Left cardiac atrium (tissue), 4 donors: ENCODE measurements around the gene MYO18A. TPM values are rescaled to one million over a fixed set of nuclear protein-coding genes. Genes with fewer than 3 reads are reported as not detected.

Source experiments
- ATAC-seq, 2 donors: fragments of 200-7000 bp; cut with Tn5 transposase; one replicate each; pipeline ENCODE4 v1.9.1; 2020; ENCODE audit warnings: mild to moderate bottlenecking in 2 of 2, moderate library complexity in 2 of 2
- DNase-seq: peaks from one replicate; pipeline ENCODE4 v3.0.0-alpha.2; 2020
- intact Hi-C, 2 donors: fragments of 100-400 bp; cut with DNase I; formaldehyde crosslinking; loops; one replicate each; pipeline versions ENCODE4 v1.14.1 to v1.15.1; 2022 to 2023
- total RNA-seq, 2 donors: library from RNA; stranded (reverse); fragmentation: NEBNext Ultra II Directional; extraction: Animal tissue kit (Norgen Biotek cat#: 25700); gene quantifications; one replicate each; pipeline ENCODE4 v1.2.1, GENCODE V29; 2021
- donor health status: DM: no; HTN: yes; CAD: no.
- donor health status: DM: no; HTN: yes; CAD: no; lungs with severe emphysema.
- donor health status: DM: yes; HTN: yes; CAD: no.
- donor health status: Dilated cardiomyopathy.

The MYO18A gene
- total RNA-seq, 2 donors from 2014 or later = 179 to 190 TPM

DNA sequence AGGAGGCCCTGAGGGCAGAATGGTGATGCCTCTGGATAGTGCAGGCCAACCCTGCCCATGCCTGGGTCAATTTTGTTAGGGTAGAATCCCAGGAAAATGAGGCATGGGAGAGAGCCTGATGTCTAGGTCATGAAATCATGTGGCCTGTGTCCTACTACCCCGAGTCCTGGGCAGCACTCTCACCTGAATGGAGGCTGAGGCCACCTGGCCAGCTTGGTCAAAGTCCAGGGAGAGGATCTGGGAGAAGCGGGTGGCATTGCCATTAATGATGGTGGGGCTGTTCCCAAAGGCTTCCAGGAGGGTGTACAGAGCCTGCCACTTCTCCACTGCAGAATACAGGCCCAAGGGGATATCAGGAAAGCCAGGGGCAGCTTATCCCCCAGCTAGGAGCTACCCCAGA, 59.8 kb downstream of the MYO18A start:
- intact Hi-C loops = no loop called here
- no peak for ATAC-seq
- DNase-seq = no peak

GRCh38 chr17:29119265-29119664, 60.9 kb downstream of the MYO18A start:
- no peak for DNase-seq
- intact Hi-C loops = no loop called here
- no peak for ATAC-seq

DNA sequence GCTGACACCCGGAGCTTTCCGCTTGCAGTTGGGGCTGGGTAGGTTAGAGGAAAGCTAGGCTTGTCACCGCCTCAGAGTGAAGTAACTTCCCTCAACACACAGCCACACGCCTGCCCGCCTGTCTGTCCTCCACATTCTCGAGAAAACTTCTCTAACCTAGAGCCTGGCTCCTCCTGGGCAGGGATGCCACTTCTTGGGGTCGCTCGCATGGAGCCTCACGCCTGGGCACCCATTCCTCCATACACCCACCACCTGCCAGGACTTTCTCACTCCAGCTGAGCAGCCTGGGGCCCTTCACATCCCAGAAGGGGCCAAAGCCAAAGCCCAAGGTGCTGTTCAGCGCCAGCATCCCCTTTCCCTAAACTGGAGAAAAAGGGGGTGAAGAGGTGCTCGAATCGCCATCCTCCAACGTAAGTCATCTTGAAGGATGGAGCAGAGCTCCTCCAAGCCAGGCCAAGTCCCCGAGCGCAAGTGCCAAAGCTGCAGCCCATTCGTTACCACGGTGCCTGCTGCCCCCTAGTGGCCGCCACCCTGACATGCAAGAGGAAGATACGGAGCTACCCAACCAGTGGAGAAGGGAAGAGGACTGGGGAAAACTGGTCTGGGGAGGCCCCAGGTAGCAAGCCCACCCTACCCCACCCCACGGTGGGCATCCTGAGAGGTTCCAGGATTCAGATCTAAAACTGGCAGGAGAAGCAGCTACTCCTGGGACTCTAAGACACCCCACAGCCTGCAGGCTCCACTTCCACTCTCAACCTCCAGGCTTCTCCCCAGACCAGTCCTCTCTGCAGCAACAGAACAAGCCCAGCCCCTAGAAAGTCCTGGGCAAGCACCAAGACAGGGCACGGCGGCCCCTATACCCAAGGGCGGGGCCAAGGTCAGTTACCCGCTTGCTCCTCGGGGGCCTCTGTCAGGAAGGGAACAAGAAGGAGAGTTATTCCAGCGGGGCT, 63.1 kb downstream of the MYO18A start:
- intact Hi-C loops = loop anchor here in 1 of 2 donors (2.0 kb wide), 1 partner anchor 152 kb away; no protein-coding TSS in a partner anchor
- ATAC-seq (peak; percentile 39 to 51), DNase-seq (peak; percentile 84)

DNA sequence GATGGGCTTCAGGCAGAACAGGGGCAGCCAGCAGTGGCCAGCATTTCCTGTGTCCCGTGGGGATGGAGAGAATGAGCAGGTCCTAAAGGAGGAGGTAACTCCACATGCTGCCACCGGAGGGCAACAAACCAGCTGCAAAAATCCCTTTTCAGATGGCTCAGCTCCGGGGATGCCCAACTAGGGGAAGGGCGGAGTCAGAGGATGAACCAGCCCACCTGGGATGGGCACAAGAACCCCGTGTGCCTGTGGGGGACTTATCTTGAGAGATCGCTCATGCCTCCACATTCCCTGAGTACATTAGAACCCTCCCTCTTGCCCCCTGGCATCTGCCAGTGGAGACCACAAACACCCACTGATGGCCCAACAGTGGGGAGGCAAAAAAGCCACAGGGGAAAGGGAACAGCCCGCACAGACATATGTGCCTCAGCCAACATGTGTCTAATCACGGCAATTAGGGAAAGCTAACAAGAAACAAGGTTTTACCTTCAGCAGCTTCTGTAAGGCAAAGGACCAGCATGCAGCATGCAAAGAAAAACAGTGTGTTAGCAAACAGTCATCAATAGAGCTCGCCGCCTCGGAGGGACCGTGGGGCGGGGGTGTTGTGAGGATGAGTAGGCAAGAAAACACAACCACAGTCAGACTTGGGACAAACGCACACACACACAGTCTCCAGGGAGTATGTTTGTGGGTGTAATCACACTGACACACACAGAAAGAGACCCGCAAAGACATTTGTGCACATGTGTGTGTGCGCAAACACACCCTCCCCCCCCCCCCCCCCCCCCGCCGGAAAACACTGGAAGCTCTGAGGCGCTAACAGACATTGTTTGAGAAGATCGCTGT, 64.0 kb downstream of the MYO18A start:
- ATAC-seq = no peak
- no peak for DNase-seq
- intact Hi-C loops = loop anchor here in 1 of 2 donors (2.0 kb wide), 1 partner anchor 151 kb away; no protein-coding TSS in a partner anchor

- intact Hi-C loops = no loop called here
- DNase-seq = no peak
- ATAC-seq = no peak
Measured at GRCh38 chr17:29115435-29115834, 64.8 kb downstream of the MYO18A start.

- intact Hi-C loops = loop anchor here in 1 of 2 donors (5.0 kb wide), 1 partner anchor 147 kb away; no protein-coding TSS in a partner anchor
- DNase-seq = no peak
- ATAC-seq = no peak
Measured at GRCh38 chr17:29114141-29114540, 66.1 kb downstream of the MYO18A start.

GRCh38 chr17:29113334-29113733, 66.9 kb downstream of the MYO18A start:
- ATAC-seq (no peak), DNase-seq (no peak)
- intact Hi-C loops = loop anchor here in 1 of 2 donors (5.0 kb wide), 1 partner anchor 146 kb away; no protein-coding TSS in a partner anchor

- intact Hi-C loops = loop anchor here in 1 of 2 donors (5.0 kb wide), 1 partner anchor 146 kb away; no protein-coding TSS in a partner anchor
- peak; percentile 20 to 36 for ATAC-seq
- peak; percentile 73 for DNase-seq
Measured at GRCh38 chr17:29112771-29113295, 67.4 kb downstream of the MYO18A start.

DNA sequence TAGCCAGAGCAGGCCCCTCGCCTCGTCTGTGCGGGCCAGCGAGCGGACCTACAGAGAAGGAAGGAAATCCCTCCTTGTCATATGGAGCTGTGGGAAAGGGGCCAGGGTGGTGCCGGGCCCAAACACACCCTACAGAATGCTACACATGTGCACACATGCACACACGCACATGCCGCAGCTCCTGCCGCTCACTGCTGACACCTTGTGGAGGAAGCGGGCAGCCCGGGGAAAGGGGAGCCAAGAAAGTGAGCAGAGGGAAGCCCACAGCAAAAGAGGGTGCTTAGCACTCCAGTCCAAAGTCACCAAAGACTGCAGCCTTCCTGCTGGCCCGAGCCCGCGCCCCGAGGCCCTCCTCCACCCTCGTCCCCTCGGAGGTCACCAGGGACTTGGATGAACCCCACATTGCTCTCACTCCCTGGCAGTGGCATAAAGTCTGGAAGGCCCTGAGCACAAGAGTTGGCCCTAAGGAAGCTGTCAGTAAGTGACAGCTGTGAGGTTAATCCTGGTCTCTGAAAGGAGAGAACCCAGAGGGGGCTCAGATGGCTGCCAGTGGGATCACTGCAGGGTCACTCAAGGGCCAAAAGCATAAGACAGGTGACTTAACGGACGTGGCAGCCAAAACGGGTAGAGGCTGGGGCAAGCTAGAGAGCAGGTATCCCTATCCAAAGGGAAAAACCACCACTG, 68.2 kb downstream of the MYO18A start:
- DNase-seq (peak; percentile 78), ATAC-seq (peak; percentile 65)
- intact Hi-C loops = loop anchor here in 1 of 2 donors (5.0 kb wide), 1 partner anchor 145 kb away; no protein-coding TSS in a partner anchor

GRCh38 chr17:29110372-29110757, 69.8 kb downstream of the MYO18A start:
- intact Hi-C loops = loop anchor here in 1 of 2 donors (5.0 kb wide), 1 partner anchor 143 kb away; no protein-coding TSS in a partner anchor

DNA sequence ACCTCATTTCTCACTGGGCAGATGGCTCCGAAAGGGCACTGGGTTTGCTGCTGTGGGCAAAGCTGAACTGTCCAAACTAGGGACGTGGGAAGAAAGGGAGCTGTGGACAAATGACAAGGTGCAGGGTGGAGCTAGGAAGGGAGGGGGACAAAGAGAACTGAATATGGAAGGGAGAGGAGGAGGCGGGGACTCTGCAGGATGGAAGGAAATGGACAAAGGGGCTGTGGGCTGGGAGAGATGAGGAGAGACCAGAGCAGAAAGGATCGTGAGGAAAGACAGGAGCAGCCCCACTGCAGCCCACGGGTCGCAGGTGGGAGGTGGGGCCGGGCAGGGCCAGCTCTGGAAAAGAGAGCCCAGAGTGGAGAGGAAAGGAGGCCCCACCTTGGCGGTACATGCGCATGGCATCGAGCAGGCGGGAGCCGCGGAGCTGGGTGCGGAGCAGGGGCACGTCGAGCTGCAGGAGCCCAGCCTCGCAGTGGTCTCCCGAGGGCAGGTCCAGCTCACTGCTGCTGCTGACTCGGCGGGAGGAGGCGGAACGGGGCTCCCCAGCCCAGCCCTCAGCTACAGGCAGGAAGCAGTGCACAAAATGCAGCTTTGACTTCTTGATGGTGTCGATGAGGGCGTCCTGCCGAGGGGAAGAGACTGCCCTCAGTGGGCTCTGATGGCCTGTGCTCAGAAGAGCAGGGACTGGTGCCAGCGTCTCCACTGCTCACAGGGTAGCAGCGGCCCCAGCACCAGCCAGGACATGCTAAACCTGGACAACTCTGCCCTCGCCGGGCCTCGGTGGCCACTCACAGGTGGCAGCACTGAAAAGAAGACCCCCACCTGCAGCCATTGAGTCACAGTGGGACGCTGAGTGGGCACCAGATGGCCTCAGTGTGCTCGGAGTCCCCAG, 70.5 kb downstream of the MYO18A start:
- intact Hi-C loops = loop anchor here in 1 of 2 donors (5.0 kb wide), 1 partner anchor 142 kb away; no protein-coding TSS in a partner anchor
- DNase-seq = no peak
- no peak for ATAC-seq

More at GRCh38 chr17:29110372-29110757, 69.8 kb downstream of the MYO18A start:
- DNase-seq = no peak
- ATAC-seq = no peak

- DNase-seq (no peak), ATAC-seq (no peak)
- intact Hi-C loops = no loop called here
Measured at GRCh38 chr17:29108823-29109476, 71.2 kb downstream of the MYO18A start.

GRCh38 chr17:29107933-29108822, 72.0 kb downstream of the MYO18A start:
- DNase-seq (no peak), ATAC-seq (peak in 1 of 2 donors; percentile 32)
- intact Hi-C loops = no loop called here

GRCh38 chr17:29107084-29107483, 73.1 kb downstream of the MYO18A start:
- ATAC-seq = peak in 1 of 2 donors; percentile 24
- intact Hi-C loops = no loop called here
- DNase-seq = no peak

DNA sequence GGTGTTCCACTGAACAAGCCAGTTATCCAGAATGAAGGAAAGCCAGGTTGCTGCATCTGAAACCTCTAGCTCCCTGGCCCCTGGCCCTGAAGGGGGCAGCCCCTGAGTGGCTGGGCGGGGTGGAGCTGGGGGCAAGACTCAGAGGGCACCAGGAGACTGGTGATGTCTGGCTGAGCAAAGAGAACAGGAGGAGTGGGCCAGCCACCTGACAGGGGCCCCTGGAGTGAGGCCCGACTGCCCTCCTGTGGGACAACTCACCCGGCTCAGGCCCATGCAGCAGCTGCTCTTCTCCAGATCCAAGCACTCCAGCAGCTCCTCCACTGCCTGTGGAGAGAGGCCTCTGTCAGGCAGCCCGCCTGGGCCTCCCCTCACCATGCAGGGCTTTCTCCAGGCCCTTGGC, 76.9 kb downstream of the MYO18A start:
- ATAC-seq (no peak), DNase-seq (no peak)
- intact Hi-C loops = no loop called here

- intact Hi-C loops = no loop called here
- DNase-seq (no peak), ATAC-seq (no peak)
Measured at GRCh38 chr17:29102741-29103181, 77.4 kb downstream of the MYO18A start.
